Calu3 (cell line): Measurements from ENCODE around the gene WIPF1. TPM values are rescaled to one million over a fixed set of nuclear protein-coding genes. Genes with fewer than 3 reads are reported as not detected.
"Not testable (repeated sequence)": the region's sequence is repeated elsewhere in the genome, so short reads cannot be mapped to it uniquely, and the experiment has no call there.

Experiments used
- BruUV-seq: library from RNA; stranded (reverse); fragments of 400-500 nt; replicated peaks from 2 replicates; lab custom pipeline; 2021; lab: Mats Ljungman, UMichigan
- CTCF ChIA-PET: fragments of 300-600 bp; sonication (Branson Sonifier 250); formaldehyde crosslinking; loops from one replicate; lab custom pipeline; 2022; ENCODE audit warnings: antibody characterized with exemption; lab: Charles Lee
- DNase-seq: peaks from one replicate; pipeline ENCODE4 v3.0.0; 2022
- H3K27ac Mint-ChIP-seq: one replicate; pipeline ENCODE4 v1.8.0; 2022; ENCODE audit warnings: mixed read lengths; ENCODE audit not compliant: unreplicated experiment
- H3K27me3 Mint-ChIP-seq: one replicate; pipeline ENCODE4 v1.8.0; 2022; ENCODE audit warnings: mixed read lengths; ENCODE audit not compliant: unreplicated experiment
- H3K36me3 Mint-ChIP-seq: one replicate; pipeline ENCODE4 v1.8.0; 2022; ENCODE audit warnings: mild to moderate bottlenecking, moderate library complexity, mixed read lengths; ENCODE audit not compliant: insufficient read depth, unreplicated experiment
- H3K4me1 Mint-ChIP-seq: one replicate; pipeline ENCODE4 v1.8.0; 2022; ENCODE audit warnings: mild to moderate bottlenecking, low read depth, mixed read lengths; ENCODE audit not compliant: unreplicated experiment
- H3K4me3 Mint-ChIP-seq: one replicate; pipeline ENCODE4 v1.8.0; 2022; ENCODE audit warnings: mild to moderate bottlenecking, low read depth, moderate library complexity, mixed read lengths; ENCODE audit not compliant: unreplicated experiment
- H3K9me3 Mint-ChIP-seq: one replicate; pipeline ENCODE4 v1.8.0; 2022; ENCODE audit warnings: low read depth, mixed read lengths; ENCODE audit not compliant: unreplicated experiment
- CTCF ChIP-seq: fragments of 200-600 bp; IDR thresholded peaks from one replicate; pipeline ENCODE4 v1.8.0; 2022; ENCODE audit warnings: antibody characterized with exemption; ENCODE audit not compliant: unreplicated experiment
- intact Hi-C: fragments of 100-400 bp; cut with micrococcal nuclease; formaldehyde crosslinking; loops from one replicate; pipeline ENCODE4 v1.10.0; 2022; ENCODE audit not compliant: unreplicated experiment
- total RNA-seq: library from RNA; stranded (reverse); gene quantifications from 2 replicates; pipeline ENCODE4 v1.2.3, GENCODE V29; 2022

WIPF1 gene
- total RNA-seq, 1 experiment from 2014 or later = 0.87 TPM

GRCh38 chr2:174553811-174554493 lies 43.7 kb downstream of the WIPF1 start:
- CTCF ChIA-PET = no interaction called here
- H3K36me3 Mint-ChIP-seq = no peaks in the 10 kb centered on the region
- no peaks in the 10 kb centered on the region for H3K9me3 Mint-ChIP-seq
- BruUV-seq = no TSS peak
- no peaks in the 10 kb centered on the region for H3K4me1 Mint-ChIP-seq
- no peaks in the 10 kb centered on the region for H3K27me3 Mint-ChIP-seq
- intact Hi-C loops = no loop called here
- no peak for DNase-seq
- no peak overlapping the region for H3K4me3 Mint-ChIP-seq
- H3K27ac Mint-ChIP-seq = no peak overlapping the region
- no peak for TF ChIP-seq CTCF

DNA sequence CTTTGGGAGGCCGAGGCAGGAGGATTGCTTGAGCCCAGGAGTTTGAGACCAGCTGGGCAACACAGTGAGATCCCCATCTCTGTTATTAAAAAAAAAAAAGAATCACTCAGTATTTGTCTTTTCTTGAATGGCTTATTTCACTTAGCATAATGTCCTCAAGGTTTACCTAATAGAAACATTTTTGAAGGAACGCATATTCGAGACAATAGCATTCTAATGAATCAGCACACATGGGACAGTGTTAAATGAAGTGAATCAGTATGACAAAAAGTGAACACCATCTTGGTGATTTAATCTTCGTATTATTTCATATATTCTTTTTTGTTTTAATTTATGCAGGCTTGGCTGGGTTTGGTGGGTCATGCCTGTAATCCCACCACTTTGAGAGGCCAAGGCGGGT lies 44.7 kb downstream of the WIPF1 start:
- intact Hi-C loops = no loop called here
- no peak for TF ChIP-seq CTCF
- Mint-ChIP-seq H3K9me3 (no peaks in the 10 kb centered on the region), H3K4me1 (no peaks in the 10 kb centered on the region), H3K4me3 (no peak overlapping the region), H3K27me3 (no peaks in the 10 kb centered on the region), H3K36me3 (no peaks in the 10 kb centered on the region), H3K27ac (no peak overlapping the region)
- no TSS peak for BruUV-seq
- DNase-seq = no peak
- CTCF ChIA-PET = interaction anchor here (1.4 kb wide), 1 partner anchor 90 kb away, joined by 4 read pairs; no protein-coding TSS in a partner anchor

DNA sequence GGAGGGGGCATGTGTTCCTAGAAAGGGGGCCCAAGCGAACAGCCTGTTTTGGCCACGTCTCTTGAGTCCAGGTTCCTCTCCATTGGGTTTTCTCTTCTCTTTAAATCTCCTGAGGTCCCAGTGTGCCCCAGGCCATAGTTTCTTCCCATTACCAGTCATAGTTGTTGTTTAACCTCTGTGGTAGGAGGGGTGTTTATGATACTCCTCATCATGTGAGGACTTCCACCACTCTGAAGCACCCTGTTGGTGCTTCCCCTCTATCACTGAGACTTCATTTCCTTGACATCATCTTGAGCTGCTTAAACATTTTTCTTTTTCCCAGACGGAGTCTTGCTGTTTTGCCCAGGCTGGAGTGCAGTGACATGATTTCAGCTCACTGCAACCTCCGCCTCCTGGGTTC lies 45.9 kb downstream of the WIPF1 start:
- no peaks in the 10 kb centered on the region for H3K4me1 Mint-ChIP-seq
- DNase-seq = no peak
- H3K9me3 Mint-ChIP-seq = no peaks in the 10 kb centered on the region
- CTCF ChIA-PET = interaction anchor here (1.4 kb wide), 1 partner anchor 89 kb away, joined by 4 read pairs; no protein-coding TSS in a partner anchor
- H3K27ac Mint-ChIP-seq = no peak overlapping the region
- BruUV-seq = no TSS peak
- H3K4me3 Mint-ChIP-seq = no peak overlapping the region
- H3K36me3 Mint-ChIP-seq = peaks cover 4% of the 10 kb centered on the region
- no peak for TF ChIP-seq CTCF
- H3K27me3 Mint-ChIP-seq = no peaks in the 10 kb centered on the region
- intact Hi-C loops = no loop called here

GRCh38 chr2:174548646-174549045 lies 49.0 kb downstream of the WIPF1 start:
- DNase-seq, H3K36me3 Mint-ChIP-seq, intact Hi-C loops, H3K4me3 Mint-ChIP-seq, H3K27me3 Mint-ChIP-seq, H3K9me3 Mint-ChIP-seq, H3K27ac Mint-ChIP-seq, BruUV-seq: not testable (repeated sequence)
- CTCF ChIA-PET = interaction anchor here (2.9 kb wide), 1 partner anchor 85 kb away, joined by 32 read pairs; no protein-coding TSS in a partner anchor
- H3K4me1 Mint-ChIP-seq = peaks cover 18% of the 10 kb centered on the region

DNA sequence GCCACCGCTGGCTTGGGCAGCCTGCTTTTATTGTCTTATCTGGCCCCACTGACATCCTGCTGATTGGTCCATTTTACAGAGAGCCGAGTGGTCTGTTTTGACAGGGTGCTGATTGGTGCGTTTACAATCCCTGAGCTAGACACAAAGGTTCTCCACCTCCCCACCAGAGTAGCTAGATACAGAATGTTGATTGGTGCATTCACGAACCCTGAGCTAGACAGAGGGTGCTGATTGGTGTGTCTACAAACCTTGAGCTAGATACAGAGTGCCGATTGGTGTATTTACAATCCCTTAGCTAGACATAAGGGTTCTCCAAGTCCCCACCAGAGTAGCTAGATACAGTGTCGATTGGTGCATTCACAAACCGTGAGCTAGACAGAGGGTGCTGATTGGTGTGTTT lies 49.6 kb downstream of the WIPF1 start:
- H3K9me3 Mint-ChIP-seq, H3K27ac Mint-ChIP-seq, H3K27me3 Mint-ChIP-seq: not testable (repeated sequence)

More for the DNA sequence above, 49.6 kb downstream of the WIPF1 start:
- DNase-seq, H3K4me3 Mint-ChIP-seq, intact Hi-C loops, H3K36me3 Mint-ChIP-seq, BruUV-seq: not testable (repeated sequence)
- peaks cover 24% of the 10 kb centered on the region for H3K4me1 Mint-ChIP-seq
- CTCF ChIA-PET = interaction anchor here (1.2 to 2.9 kb wide), 2 partner anchors 75 to 85 kb away, joined by 3 to 32 read pairs; no protein-coding TSS in a partner anchor
